GM21423 (cell line): ENCODE results near the gene FAM107B.
"Not testable (repeated sequence)": the region's sequence is repeated elsewhere in the genome, so short reads cannot be mapped to it uniquely, and the experiment has no call there.

ENCODE experiments used
- ATAC-seq: cut with Tn5 transposase; IDR thresholded peaks from one replicate; pipeline ENCODE4 v1.9.1; 2021; ENCODE audit warnings: mild to moderate bottlenecking, moderate library complexity; ENCODE audit not compliant: unreplicated experiment

FAM107B gene

DNA sequence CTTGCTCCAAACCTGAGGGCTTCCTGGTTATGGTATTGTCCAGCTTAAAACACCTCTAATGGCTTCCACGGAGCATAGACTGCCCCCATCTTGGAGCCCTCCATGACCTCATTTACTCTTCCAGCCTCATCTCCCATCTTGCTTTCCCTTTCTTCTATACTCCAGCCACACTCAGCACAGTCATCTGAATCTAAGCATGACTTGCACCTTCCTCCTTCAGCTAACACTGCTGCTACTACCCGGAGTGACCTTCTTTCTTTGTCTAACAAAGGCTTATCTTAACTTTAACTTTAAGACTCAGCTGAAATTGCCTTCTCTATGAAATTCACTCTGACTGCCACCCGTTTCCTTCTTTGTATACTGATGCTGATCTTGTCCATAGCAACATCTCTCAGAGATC is 135.1 kb downstream of the FAM107B start:
- no peak for ATAC-seq

DNA sequence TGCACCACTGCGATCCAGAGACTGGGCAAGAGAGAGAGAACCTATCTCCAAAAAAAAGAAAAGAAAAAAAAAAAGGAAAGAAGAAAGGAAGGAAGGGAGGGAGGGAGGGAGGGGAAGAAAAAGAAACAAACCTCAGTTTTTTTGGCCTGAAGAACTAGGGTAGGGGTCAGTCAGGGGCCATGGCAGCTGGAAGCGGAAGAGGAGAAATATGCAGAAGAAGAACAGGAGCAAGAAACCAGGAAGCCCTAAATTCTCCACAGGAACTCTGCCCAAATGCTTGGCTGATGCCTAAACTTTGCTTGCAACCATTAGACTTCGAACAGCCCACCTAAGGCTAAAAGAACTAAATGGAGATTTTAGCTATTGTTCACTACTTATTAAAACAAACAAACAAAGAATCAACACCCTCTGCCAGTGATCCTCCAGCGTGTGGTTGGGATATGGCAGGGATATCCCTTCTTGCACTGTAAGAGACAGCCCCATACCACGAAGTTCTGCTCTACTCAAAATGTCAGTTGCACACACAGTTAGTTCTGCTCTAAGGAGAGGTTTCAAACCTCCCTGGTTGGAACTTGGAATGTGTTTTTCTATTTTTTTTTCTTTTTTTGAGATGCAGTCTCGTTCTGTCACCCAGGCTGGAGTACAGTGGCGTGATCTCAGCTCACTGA is 139.5 kb downstream of the FAM107B start:
- no peak for ATAC-seq

DNA sequence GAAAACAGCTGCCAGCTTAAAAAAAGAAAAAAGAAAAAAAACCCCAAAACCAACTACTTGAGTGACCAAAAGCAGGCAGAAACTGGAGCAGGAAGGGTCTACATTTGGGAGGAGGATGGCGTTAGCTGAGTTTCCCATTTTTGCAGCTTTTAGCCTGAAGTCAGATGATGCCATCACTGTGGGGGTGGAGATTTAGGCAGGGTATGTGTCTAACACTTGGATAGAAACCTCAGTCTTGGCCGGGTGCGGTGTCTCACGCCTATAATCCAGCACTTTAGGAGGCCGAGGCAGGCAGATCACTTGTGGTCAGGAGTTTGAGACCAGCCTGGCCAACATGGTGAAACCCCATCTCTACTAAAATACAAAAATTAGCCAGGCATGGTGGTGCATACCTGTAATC is 140.1 kb downstream of the FAM107B start:
- ATAC-seq: not testable (repeated sequence)

DNA sequence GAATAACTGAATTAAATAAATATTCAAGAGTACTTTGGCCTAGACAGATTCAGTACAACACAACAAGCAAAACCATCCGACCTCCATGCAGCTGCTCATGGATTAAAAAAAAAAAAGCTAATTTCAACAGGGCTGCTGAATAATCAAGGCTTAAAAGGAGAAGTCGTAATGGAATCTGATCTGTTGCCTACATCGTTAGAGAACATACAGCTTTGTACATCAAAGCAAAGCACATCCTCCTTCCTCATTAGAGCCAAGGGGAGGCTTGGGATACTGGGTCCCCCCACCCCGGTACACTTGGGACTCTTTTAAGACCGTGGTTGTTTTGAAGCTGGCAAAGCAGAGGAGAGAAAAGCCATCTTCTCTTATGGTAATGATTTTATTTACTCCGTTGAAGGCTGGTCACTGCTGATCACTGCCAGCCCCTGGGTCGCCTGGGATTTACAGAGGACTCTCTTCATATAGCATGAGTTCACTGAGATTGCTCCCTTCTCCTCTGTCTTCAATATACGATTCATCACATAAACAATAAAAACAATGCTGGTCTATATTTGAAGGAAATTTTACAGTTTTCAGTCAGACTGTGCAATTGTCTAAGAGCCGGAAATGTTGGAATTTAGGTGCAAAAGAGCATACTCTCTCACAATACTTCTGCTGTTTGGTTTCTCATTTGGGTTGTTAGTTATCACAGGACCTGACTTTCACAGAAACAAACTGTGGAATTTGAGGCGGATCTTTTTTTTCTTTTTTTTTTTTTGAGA is 148.8 kb downstream of the FAM107B start:
- ATAC-seq: no peak

DNA sequence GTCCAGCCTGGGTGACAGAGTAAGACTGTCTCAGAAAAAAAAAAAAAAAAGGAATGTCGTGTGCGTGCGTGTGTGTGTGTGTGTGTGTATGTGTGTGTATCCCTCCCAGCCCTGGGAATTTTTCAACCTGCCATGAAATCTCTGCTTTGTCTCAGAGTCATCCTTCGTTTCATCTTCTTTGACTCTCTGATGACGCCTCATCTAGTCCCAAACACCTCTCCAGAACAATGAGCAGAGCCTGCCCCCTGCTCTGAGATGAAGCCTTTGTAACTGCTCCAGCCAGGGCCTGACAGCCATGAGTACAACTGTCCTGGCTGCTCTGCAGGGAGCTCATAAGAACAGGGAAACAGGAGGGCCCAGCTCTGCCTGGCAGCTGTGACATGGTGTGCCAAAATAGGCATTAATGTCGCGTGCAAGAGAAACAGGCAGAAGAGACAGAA is 149.5 kb downstream of the FAM107B start:
- no peak for ATAC-seq

DNA sequence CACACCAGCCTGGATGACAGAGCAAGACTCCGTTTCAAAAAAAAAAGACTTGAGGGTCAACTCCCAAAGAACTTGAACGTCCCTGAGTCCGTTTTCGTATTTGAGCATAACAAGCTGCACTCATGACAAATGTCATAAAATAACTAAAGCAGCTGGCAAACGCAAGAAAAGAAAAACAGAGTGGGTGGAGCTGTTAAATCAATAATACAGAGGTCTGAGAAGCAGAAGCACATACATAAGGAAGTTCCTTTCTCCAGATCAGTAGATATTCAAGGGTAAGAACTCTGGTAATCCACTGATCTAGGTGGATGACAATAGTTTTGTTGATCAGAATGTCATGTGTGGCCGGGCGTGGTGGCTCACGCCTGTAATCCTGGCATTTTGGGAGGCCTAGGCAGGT is 150.1 kb downstream of the FAM107B start:
- ATAC-seq: no peak

DNA sequence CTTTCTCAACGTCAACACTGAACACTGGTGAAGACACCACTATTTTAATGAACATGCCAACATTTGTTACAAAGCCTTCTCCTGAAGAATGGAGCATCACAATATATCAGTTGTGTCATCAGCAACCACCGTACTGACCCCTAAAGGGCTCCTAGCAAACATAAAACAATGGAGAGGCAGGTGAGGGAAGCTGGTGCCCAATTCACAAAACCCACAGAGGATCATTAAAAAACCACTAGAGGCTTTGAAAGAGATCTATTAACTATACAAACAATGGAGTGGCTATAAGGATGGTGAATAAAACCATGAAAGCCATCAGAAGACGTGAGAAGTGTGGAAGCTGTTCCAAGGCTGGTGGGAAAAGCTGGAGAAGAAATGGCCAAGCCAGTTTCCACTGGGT is 150.8 kb downstream of the FAM107B start:
- ATAC-seq: no peak

DNA sequence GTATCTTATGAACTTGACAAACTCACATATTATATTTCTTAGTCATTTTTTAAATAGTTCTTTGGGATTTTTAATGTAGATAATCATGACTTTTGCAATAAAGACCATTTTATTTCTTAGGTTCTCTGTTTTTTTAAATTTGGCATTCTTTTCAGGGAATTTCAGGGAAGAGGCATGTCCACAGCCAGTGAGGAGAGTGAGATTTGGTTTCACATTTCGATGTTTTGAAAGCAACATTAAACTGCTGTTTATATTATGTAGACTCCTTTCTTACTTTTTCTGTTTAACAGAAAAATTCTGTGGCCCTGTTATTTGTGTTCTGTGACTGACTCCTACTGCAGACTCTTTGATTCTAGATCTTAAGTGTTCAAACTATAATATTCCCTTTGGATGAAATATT is 153.7 kb downstream of the FAM107B start:
- ATAC-seq: no peak

DNA sequence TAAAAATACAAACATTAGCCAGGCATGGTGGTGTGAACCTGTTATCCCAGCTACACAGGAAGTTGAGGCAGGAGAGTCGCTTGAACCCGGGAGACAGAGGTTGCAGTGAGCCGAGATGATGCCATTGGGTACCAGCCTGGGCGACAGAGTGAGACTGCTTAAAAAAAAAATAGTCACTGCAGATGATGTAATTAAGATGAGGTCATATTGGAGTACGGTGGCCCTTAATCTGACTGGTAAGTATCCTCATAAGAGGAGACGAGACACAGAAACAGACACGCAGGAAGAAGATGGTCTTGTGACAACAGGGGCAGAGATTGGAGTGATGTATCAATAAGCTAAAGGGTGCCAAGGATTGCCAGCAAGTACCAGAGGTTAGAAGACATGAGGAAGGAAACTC is 156.0 kb downstream of the FAM107B start:
- no peak for ATAC-seq

DNA sequence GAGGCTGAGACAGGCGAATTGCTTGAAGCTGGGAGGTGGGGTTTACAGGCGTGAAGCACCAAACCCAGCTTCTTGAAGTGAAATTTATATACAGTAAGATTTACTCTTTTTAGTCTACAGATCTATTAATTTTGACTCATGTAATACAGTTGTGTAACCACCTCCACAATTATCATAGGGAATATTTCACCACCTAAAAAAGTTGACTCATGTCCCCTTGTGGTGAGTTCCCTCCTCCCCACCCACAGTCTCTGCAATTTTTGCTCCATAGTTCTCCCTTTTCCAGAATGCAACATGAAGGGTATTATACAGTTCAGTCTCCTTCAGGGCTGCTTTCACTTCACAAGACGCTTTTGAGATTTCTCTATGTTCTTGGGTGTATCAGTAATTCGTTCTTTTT is 156.8 kb downstream of the FAM107B start:
- ATAC-seq: no peak

DNA sequence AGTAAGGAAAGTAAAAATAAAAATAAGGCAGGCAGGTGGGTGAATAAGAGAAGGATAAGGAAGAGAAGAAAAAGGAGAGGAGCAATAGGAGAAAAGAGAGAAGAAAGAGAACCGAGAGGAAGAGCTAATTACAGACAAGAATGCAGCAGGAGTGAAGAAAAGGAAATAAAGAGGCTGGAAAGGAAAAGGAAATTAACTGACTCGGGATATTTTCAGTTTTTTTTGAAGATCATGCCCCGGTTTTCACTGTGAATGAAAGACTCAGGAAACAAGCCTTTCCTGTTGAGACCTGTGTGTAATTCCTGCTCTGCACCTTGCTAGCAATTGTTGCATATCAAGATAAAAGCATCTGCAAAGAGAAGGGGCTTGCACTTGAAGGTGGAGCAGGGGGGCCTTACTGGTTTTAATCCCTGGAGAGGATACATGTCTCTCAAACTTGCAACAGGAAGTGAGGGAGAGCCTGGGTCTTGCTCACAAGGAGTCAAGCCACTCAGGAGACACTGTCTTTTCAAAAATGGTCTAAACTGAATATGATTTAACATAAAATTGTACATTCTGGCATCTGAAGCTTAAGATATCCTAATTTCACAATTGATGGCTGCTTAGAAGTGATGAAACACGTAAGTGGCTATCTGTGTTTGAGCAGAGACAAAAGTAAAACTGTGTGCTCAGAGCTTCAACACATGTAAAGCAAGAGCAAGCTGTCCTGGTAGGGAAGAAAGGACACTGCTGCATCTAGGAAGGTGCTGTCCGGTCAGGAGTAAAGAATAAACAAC is 157.6 kb downstream of the FAM107B start:
- ATAC-seq: no peak

DNA sequence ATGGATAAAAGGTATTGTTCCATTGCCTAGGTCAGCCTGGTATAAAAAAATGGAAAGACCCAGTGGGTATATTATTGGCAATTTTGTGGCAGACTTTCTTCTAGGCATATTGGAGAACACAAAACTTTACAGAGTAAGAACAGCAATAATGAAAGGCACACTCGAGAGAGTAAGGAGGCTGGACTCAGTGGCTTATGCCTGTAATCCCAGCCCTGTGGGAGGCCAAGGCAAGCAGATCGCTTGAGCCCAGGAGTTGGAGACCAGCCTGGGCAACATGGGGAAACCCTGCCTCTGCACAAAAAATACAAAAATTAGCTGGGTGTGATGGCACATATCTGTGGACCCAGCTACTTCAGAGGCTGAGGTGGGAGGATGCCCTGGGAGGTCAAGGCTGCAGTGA is 158.2 kb downstream of the FAM107B start:
- ATAC-seq: no peak

DNA sequence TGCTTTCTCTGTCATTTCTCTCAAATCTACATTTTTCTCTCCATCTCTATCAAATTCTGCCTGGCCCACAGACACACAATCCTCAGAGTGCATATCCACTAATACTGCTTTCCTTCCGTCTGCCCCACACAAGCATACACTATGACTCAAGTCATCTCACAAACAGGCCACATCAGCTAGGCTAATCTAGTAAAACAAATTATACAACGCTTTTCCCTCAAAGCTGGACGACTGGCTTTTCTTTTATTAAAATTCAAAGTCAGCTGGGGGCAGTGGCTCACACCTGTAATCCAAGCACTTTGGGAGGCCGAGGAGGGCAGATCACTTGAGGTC is 161.1 kb downstream of the FAM107B start:
- no peak for ATAC-seq

DNA sequence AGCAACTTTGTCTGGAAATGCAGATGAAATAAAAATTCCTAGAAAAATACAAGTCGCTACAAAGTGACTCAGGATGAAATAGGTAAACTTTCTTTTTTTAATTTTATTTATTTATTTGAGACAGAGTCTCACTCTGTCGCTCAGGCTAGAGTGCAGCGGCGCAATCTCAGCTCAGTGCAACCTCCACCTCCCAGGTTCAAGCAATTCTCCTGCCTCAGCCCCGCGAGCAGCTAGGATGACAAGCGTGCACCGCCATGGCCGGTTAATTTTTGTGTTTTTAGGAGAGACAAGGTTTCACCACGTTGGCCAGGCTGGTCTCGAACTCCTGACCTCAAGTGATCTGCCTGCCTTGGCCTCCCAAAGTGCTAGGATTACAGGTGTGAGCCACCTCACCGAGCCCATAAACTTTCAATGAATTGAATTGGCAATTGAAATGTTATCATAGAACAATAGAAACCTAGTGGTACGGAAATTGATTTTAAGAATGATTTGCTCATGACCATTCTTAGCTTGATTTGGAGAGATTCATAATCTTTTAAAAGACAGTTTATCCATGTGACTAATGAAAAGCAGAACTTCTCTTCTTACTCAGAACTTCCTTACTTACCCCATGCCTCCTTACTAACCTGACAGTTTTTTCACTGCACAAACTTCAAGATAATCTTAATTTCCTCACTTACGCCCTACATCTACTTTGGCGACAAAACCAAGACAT is 161.7 kb downstream of the FAM107B start:
- ATAC-seq: no peak

DNA sequence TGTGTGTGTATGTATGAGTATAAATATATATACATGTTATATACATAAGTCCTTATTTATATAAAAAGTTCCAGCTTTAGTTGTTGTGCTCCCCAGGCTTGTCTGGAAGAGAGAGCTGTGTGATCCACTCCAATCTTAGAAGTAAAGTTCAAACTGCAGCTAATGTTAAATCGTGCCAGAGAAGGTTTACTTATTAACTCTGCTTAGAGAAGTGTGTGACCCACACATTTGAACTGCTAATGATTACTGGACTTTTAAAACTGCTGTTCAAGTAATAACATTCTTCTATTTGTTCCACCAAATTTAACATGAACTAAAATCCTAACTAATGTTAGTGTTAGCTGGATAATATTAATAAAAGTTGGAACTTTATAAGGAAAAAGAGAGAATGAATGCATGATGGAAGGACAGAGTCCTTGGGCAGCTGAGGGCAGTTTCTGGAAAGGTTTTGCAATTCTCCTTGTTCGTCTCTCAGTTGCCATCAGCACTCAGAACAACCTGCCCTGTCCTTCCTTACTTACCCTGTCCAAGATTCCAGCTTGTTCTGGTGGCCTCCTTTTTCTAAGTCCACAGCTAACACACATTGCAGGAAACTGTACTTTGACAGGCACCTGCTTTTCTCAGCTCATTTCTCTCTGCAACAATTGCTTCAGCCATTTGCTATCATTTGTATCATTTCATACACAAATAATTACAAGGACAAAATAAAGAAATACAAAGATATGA is 162.6 kb downstream of the FAM107B start:
- peak; percentile 53 for ATAC-seq

DNA sequence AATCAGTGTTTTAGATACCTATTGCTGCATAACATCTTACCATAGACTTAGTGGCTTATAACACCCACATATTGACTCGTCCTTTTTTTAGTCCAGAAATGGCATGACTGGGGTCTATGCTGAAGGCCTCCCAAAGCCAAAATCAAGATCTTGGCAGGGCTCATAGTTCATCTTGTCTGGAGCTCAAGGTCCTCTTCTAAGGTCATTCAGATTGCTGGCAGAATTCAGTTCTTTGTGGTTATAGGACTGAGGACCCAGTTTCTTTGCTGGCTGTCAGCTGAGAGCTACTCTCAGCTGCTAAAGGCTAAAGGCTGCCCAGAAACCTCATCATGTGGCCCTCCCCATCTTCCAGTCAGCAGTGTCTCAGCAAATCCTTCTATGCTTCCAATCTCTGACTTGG is 165.5 kb downstream of the FAM107B start:
- no peak for ATAC-seq

DNA sequence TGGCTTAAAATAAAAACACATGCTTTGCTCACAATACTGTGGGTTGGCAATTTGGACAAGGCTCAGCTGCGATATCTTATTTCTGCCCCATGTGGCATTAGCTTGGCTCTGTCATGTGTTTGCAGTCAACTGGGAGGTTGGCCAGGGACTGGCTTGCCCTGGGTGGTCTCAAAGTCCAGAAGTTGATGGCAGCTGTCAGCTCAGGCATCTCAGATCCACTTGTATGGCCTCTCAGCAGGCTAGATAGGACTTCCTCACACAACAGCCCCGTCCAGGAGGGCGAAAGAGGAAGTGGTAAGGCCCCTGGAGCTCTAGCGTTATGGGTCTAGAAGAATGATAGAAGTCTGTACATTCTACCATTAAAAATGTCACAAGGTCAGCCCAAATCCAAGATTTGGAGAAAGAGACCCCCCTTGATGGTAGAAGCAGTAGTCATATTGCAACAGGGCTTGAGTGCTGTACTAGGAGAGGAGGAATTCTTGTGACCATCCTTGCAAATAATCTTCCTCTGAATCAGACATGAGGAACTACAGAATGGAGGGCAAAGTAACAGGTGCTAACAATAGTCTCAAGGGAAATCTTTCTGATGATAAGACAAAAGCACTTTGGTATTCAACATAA is 166.2 kb downstream of the FAM107B start:
- ATAC-seq: peak; percentile 34

DNA sequence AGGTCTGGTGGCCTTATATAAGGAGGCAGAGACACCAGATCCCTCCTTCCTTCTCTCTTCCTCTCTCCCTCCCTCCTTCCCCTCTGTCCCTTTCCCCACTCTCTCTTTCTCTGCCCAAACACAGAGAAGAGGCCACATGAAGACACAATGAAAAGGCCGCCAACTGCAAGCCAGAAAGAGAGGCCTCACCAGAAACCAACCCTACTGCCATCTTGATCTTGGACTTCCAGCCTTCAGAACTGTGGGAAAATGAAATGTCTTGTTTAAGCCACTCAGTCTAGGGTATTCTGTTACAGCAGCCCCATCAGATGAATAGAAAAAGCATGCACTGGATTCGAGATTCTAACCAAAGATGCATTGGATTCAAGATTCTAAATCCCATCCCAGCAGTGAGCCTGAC is 168.1 kb downstream of the FAM107B start:
- ATAC-seq: no peak

DNA sequence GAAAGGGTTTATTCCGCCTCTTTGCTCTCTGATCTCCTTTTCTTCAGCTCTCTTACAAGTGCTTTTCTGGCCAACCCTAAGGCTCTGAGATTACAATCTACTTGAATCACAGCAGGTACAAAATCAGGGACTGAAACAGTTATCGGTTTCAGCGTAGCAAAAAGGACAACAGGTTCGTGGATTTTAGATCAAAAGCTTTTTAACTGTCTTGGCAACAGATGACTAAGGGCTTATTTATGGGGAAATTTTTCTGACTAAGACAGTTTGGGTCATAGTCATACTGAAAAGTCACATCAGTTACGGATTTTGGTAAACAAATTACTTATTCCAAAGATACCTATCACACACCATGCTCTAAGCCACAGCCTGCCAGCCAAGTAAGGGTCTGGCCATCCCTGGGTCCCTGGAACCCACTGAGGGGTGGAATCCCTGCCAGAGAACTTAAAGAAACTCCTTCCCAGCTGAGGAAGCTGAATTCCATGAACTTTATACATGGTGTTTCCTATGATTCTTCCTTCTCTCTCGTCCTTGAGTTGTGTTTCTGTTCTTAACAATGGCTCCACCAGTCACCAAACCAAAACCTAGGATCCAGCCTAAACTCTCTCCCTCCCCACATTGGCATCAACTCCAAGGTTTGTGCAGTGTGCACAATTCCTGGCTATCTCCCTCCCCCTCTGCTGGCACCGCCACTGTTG is 169.3 kb downstream of the FAM107B start:
- peak; percentile 31 for ATAC-seq
